ENCODE data around the gene KCP.

Gene KCP

GRCh38 chr7:128876586-128876977, 33.9 kb downstream of the KCP start:
- Histone ChIP-seq H3K9ac (ENCODE audit: low read depth, low read length, poor library complexity, severe bottlenecking) (no peak overlapping the region), H3K4me3 (ENCODE audit: low read length, poor library complexity, severe bottlenecking) (no peak overlapping the region), H2AFZ (ENCODE audit: low read length) (no peak overlapping the region), H3K79me2 (ENCODE audit: insufficient read depth, low read length) (no peaks in the 10 kb centered on the region), H3K27me3 (ENCODE audit: insufficient read depth, low read length, poor library complexity, severe bottlenecking) (no peaks in the 10 kb centered on the region), H3K36me3 (ENCODE audit: insufficient read depth, low read length) (no peaks in the 10 kb centered on the region), H3K4me2 (ENCODE audit: low read depth, low read length, poor library complexity, severe bottlenecking) (no peak overlapping the region), H3K4me1 (ENCODE audit: insufficient read depth, low read length, poor library complexity, severe bottlenecking) (peaks cover 3% of the 10 kb centered on the region), H3K9me3 (ENCODE audit: insufficient read depth, low read depth, low read length) (no peaks in the 10 kb centered on the region), H4K20me1 (ENCODE audit: insufficient read depth, low read length, poor library complexity, severe bottlenecking) (no peaks in the 10 kb centered on the region), H3F3A (ENCODE audit: low read depth) (no peaks in the 10 kb centered on the region), H3K9me2 (replicated peaks; ENCODE audit: low read depth, low read length) (no peaks in the 10 kb centered on the region)
- TF ChIP-seq EZH2phosphoT487 (IDR thresholded peaks at IDR 0.05; ENCODE audit: borderline replicate concordance) = no peak
- no peak for TF ChIP-seq CTCF (conservative IDR thresholded peaks at IDR 0.05; ENCODE audit: low read length)

- TF ChIP-seq CTCF (conservative IDR thresholded peaks at IDR 0.05; ENCODE audit: low read length) (no peak), EZH2phosphoT487 (IDR thresholded peaks at IDR 0.05; ENCODE audit: borderline replicate concordance) (no peak)
- no peak overlapping the region for H3K4me2 ChIP-seq (ENCODE audit: low read depth, low read length, poor library complexity, severe bottlenecking)
- no peaks in the 10 kb centered on the region for H3K27me3 ChIP-seq (ENCODE audit: insufficient read depth, low read length, poor library complexity, severe bottlenecking)
- no peaks in the 10 kb centered on the region for H4K20me1 ChIP-seq (ENCODE audit: insufficient read depth, low read length, poor library complexity, severe bottlenecking)
- H3K4me1 ChIP-seq (ENCODE audit: insufficient read depth, low read length, poor library complexity, severe bottlenecking) = peaks cover 3% of the 10 kb centered on the region
- H3K36me3 ChIP-seq (ENCODE audit: insufficient read depth, low read length) = no peaks in the 10 kb centered on the region
- H3K79me2 ChIP-seq (ENCODE audit: insufficient read depth, low read length) = no peaks in the 10 kb centered on the region
- H3K9me2 ChIP-seq (replicated peaks; ENCODE audit: low read depth, low read length) = no peaks in the 10 kb centered on the region
- H2AFZ ChIP-seq (ENCODE audit: low read length) = no peak overlapping the region
- no peaks in the 10 kb centered on the region for H3K9me3 ChIP-seq (ENCODE audit: insufficient read depth, low read depth, low read length)
- H3K4me3 ChIP-seq (ENCODE audit: low read length, poor library complexity, severe bottlenecking) = no peak overlapping the region
- no peak overlapping the region for H3K9ac ChIP-seq (ENCODE audit: low read depth, low read length, poor library complexity, severe bottlenecking)
- no peaks in the 10 kb centered on the region for H3F3A ChIP-seq (ENCODE audit: low read depth)
These were observed 34.4 kb downstream of the KCP start for GRCh38 chr7:128876127-128876526.

- H3K4me2 ChIP-seq (ENCODE audit: low read depth, low read length, poor library complexity, severe bottlenecking) = no peak overlapping the region
- H3K9me3 ChIP-seq (ENCODE audit: insufficient read depth, low read depth, low read length) = no peaks in the 10 kb centered on the region
- H3K36me3 ChIP-seq (ENCODE audit: insufficient read depth, low read length) = no peaks in the 10 kb centered on the region
- no peak overlapping the region for H3K9ac ChIP-seq (ENCODE audit: low read depth, low read length, poor library complexity, severe bottlenecking)
- H3K4me1 ChIP-seq (ENCODE audit: insufficient read depth, low read length, poor library complexity, severe bottlenecking) = peaks cover 3% of the 10 kb centered on the region
- H3K27me3 ChIP-seq (ENCODE audit: insufficient read depth, low read length, poor library complexity, severe bottlenecking) = no peaks in the 10 kb centered on the region
- no peak overlapping the region for H2AFZ ChIP-seq (ENCODE audit: low read length)
- H3K4me3 ChIP-seq (ENCODE audit: low read length, poor library complexity, severe bottlenecking) = no peak overlapping the region
- 0 out of 2 replicates have a peak, but pooled peaks cover 1% of the 10 kb centered on the region for H3K79me2 ChIP-seq (ENCODE audit: insufficient read depth, low read length)
- no peaks in the 10 kb centered on the region for H3F3A ChIP-seq (ENCODE audit: low read depth)
- TF ChIP-seq CTCF (conservative IDR thresholded peaks at IDR 0.05; ENCODE audit: low read length) (no peak), EZH2phosphoT487 (IDR thresholded peaks at IDR 0.05; ENCODE audit: borderline replicate concordance) (no peak)
- no peaks in the 10 kb centered on the region for H4K20me1 ChIP-seq (ENCODE audit: insufficient read depth, low read length, poor library complexity, severe bottlenecking)
- no peaks in the 10 kb centered on the region for H3K9me2 ChIP-seq (replicated peaks; ENCODE audit: low read depth, low read length)
These were observed 35.0 kb downstream of the KCP start for GRCh38 chr7:128875523-128875948.
